Measurements from ENCODE around the gene RAET1G.
"Not testable (repeated sequence)": the region's sequence is repeated elsewhere in the genome, so short reads cannot be mapped to it uniquely, and the experiment has no call there.

Gene RAET1G

GRCh38 chr6:149910721-149911151, 12.2 kb downstream of the RAET1G start:
- Histone ChIP-seq H3K9ac (ENCODE audit: low read depth, low read length) (no peak overlapping the region), H3K9me3 (ENCODE audit: control insufficient read depth, insufficient read depth, low read length) (no peaks in the 10 kb centered on the region; the same call in 1 of the 2 replicates), H3K36me3 (ENCODE audit: control insufficient read depth, insufficient read depth, low read length) (no peaks in the 10 kb centered on the region), H3K27ac (ENCODE audit: low read depth, low read length) (no peak overlapping the region), H3K27me3 (ENCODE audit: control insufficient read depth, insufficient read depth, low read length) (peaks cover 3% of the 10 kb centered on the region; the same call in 1 of the 2 replicates), H3K4me1 (ENCODE audit: control insufficient read depth, insufficient read depth, low read length) (no peaks in the 10 kb centered on the region), H3K4me3 (ENCODE audit: low read depth, low read length) (no peak overlapping the region)

GRCh38 chr6:149909701-149910470, 13.0 kb downstream of the RAET1G start:
- Histone ChIP-seq H3K36me3 (ENCODE audit: control insufficient read depth, insufficient read depth, low read length) (no peaks in the 10 kb centered on the region), H3K27ac (ENCODE audit: low read depth, low read length) (no peak overlapping the region), H3K9ac (ENCODE audit: low read depth, low read length) (no peak overlapping the region), H3K4me3 (ENCODE audit: low read depth, low read length) (no peak overlapping the region), H3K9me3 (ENCODE audit: control insufficient read depth, insufficient read depth, low read length) (no peaks in the 10 kb centered on the region; the same call in 1 of the 2 replicates), H3K27me3 (ENCODE audit: control insufficient read depth, insufficient read depth, low read length) (peaks cover 3% of the 10 kb centered on the region; the same call in 1 of the 2 replicates), H3K4me1 (ENCODE audit: control insufficient read depth, insufficient read depth, low read length) (no peaks in the 10 kb centered on the region)

GRCh38 chr6:149908480-149908879, 14.4 kb downstream of the RAET1G start:
- H3K27me3 ChIP-seq (ENCODE audit: control insufficient read depth, insufficient read depth, low read length); H3K9me3 ChIP-seq (ENCODE audit: control insufficient read depth, insufficient read depth, low read length); H3K4me1 ChIP-seq (ENCODE audit: control insufficient read depth, insufficient read depth, low read length); H3K4me3 ChIP-seq (ENCODE audit: low read depth, low read length); H3K9ac ChIP-seq (ENCODE audit: low read depth, low read length); H3K36me3 ChIP-seq (ENCODE audit: control insufficient read depth, insufficient read depth, low read length); H3K27ac ChIP-seq (ENCODE audit: low read depth, low read length): not testable (repeated sequence)

GRCh38 chr6:149907317-149907716, 15.6 kb downstream of the RAET1G start:
- no peaks in the 10 kb centered on the region for H3K4me1 ChIP-seq (ENCODE audit: control insufficient read depth, insufficient read depth, low read length)
- no peaks in the 10 kb centered on the region for H3K36me3 ChIP-seq (ENCODE audit: control insufficient read depth, insufficient read depth, low read length)
- no peak overlapping the region for H3K4me3 ChIP-seq (ENCODE audit: low read depth, low read length)
- H3K27ac ChIP-seq (ENCODE audit: low read depth, low read length) = no peak overlapping the region
- H3K9me3 ChIP-seq (ENCODE audit: control insufficient read depth, insufficient read depth, low read length) = no peaks in the 10 kb centered on the region; the same call in 1 of the 2 replicates
- H3K27me3 ChIP-seq (ENCODE audit: control insufficient read depth, insufficient read depth, low read length) = no peaks in the 10 kb centered on the region
- no peak overlapping the region for H3K9ac ChIP-seq (ENCODE audit: low read depth, low read length)

- Histone ChIP-seq H3K9me3 (ENCODE audit: control insufficient read depth, insufficient read depth, low read length) (no peaks in the 10 kb centered on the region; the same call in 1 of the 2 replicates), H3K27ac (ENCODE audit: low read depth, low read length) (no peak overlapping the region), H3K36me3 (ENCODE audit: control insufficient read depth, insufficient read depth, low read length) (no peaks in the 10 kb centered on the region), H3K4me1 (ENCODE audit: control insufficient read depth, insufficient read depth, low read length) (no peaks in the 10 kb centered on the region), H3K9ac (ENCODE audit: low read depth, low read length) (no peak overlapping the region), H3K27me3 (ENCODE audit: control insufficient read depth, insufficient read depth, low read length) (no peaks in the 10 kb centered on the region), H3K4me3 (ENCODE audit: low read depth, low read length) (no peak overlapping the region)
These were observed 16.5 kb downstream of the RAET1G start for GRCh38 chr6:149906405-149906804.

GRCh38 chr6:149905911-149906371, 17.0 kb downstream of the RAET1G start:
- no peaks in the 10 kb centered on the region; the same call in 1 of the 2 replicates for H3K9me3 ChIP-seq (ENCODE audit: control insufficient read depth, insufficient read depth, low read length)
- no peaks in the 10 kb centered on the region for H3K27me3 ChIP-seq (ENCODE audit: control insufficient read depth, insufficient read depth, low read length)
- no peaks in the 10 kb centered on the region for H3K4me1 ChIP-seq (ENCODE audit: control insufficient read depth, insufficient read depth, low read length)
- no peak overlapping the region for H3K9ac ChIP-seq (ENCODE audit: low read depth, low read length)
- H3K4me3 ChIP-seq (ENCODE audit: low read depth, low read length) = no peak overlapping the region
- H3K36me3 ChIP-seq (ENCODE audit: control insufficient read depth, insufficient read depth, low read length) = no peaks in the 10 kb centered on the region
- no peak overlapping the region for H3K27ac ChIP-seq (ENCODE audit: low read depth, low read length)

GRCh38 chr6:149905371-149905910, 17.5 kb downstream of the RAET1G start:
- H3K4me3 ChIP-seq (ENCODE audit: low read depth, low read length) = no peak overlapping the region
- H3K36me3 ChIP-seq (ENCODE audit: control insufficient read depth, insufficient read depth, low read length) = no peaks in the 10 kb centered on the region
- H3K4me1 ChIP-seq (ENCODE audit: control insufficient read depth, insufficient read depth, low read length) = no peaks in the 10 kb centered on the region
- H3K27ac ChIP-seq (ENCODE audit: low read depth, low read length) = no peak overlapping the region
- no peaks in the 10 kb centered on the region for H3K27me3 ChIP-seq (ENCODE audit: control insufficient read depth, insufficient read depth, low read length)
- H3K9me3 ChIP-seq (ENCODE audit: control insufficient read depth, insufficient read depth, low read length) = no peaks in the 10 kb centered on the region; the same call in 1 of the 2 replicates
- H3K9ac ChIP-seq (ENCODE audit: low read depth, low read length) = no peak overlapping the region

- Histone ChIP-seq H3K4me3 (ENCODE audit: low read depth, low read length) (no peak overlapping the region), H3K4me1 (ENCODE audit: control insufficient read depth, insufficient read depth, low read length) (no peaks in the 10 kb centered on the region), H3K27ac (ENCODE audit: low read depth, low read length) (no peak overlapping the region), H3K9ac (ENCODE audit: low read depth, low read length) (no peak overlapping the region), H3K9me3 (ENCODE audit: control insufficient read depth, insufficient read depth, low read length) (no peaks in the 10 kb centered on the region; the same call in 1 of the 2 replicates), H3K27me3 (ENCODE audit: control insufficient read depth, insufficient read depth, low read length) (no peaks in the 10 kb centered on the region), H3K36me3 (ENCODE audit: control insufficient read depth, insufficient read depth, low read length) (no peaks in the 10 kb centered on the region)
These were observed 18.1 kb downstream of the RAET1G start for GRCh38 chr6:149904661-149905370.

- H3K9ac ChIP-seq (ENCODE audit: low read depth, low read length) = no peak overlapping the region
- H3K4me3 ChIP-seq (ENCODE audit: low read depth, low read length) = no peak overlapping the region
- no peaks in the 10 kb centered on the region for H3K27me3 ChIP-seq (ENCODE audit: control insufficient read depth, insufficient read depth, low read length)
- no peaks in the 10 kb centered on the region for H3K4me1 ChIP-seq (ENCODE audit: control insufficient read depth, insufficient read depth, low read length)
- H3K36me3 ChIP-seq (ENCODE audit: control insufficient read depth, insufficient read depth, low read length) = no peaks in the 10 kb centered on the region
- no peak overlapping the region for H3K27ac ChIP-seq (ENCODE audit: low read depth, low read length)
- no peaks in the 10 kb centered on the region; the same call in 1 of the 2 replicates for H3K9me3 ChIP-seq (ENCODE audit: control insufficient read depth, insufficient read depth, low read length)
These were observed 18.8 kb downstream of the RAET1G start for GRCh38 chr6:149903938-149904611.

GRCh38 chr6:149901444-149902140, 21.3 kb downstream of the RAET1G start:
- H3K9ac ChIP-seq (ENCODE audit: low read depth, low read length) = no peak overlapping the region
- no peaks in the 10 kb centered on the region for H3K9me3 ChIP-seq (ENCODE audit: control insufficient read depth, insufficient read depth, low read length)
- no peaks in the 10 kb centered on the region for H3K36me3 ChIP-seq (ENCODE audit: control insufficient read depth, insufficient read depth, low read length)
- no peak overlapping the region for H3K27ac ChIP-seq (ENCODE audit: low read depth, low read length)
- H3K27me3 ChIP-seq (ENCODE audit: control insufficient read depth, insufficient read depth, low read length) = no peaks in the 10 kb centered on the region
- H3K4me3 ChIP-seq (ENCODE audit: low read depth, low read length) = no peak overlapping the region
- no peaks in the 10 kb centered on the region for H3K4me1 ChIP-seq (ENCODE audit: control insufficient read depth, insufficient read depth, low read length)
